ENCODE results near the gene TMOD1. TPM values are rescaled to one million over a fixed set of nuclear protein-coding genes. Genes with fewer than 3 reads are reported as not detected.

TMOD1 gene
- total and polyA plus RNA-seq, 10 of the 15 experiments (the other 5 are each of a cell fraction or from before 2014, with no cell fraction given): 4.0 to 44.1 (median 15.4) TPM

- TF ChIP-seq, protein P1, sequence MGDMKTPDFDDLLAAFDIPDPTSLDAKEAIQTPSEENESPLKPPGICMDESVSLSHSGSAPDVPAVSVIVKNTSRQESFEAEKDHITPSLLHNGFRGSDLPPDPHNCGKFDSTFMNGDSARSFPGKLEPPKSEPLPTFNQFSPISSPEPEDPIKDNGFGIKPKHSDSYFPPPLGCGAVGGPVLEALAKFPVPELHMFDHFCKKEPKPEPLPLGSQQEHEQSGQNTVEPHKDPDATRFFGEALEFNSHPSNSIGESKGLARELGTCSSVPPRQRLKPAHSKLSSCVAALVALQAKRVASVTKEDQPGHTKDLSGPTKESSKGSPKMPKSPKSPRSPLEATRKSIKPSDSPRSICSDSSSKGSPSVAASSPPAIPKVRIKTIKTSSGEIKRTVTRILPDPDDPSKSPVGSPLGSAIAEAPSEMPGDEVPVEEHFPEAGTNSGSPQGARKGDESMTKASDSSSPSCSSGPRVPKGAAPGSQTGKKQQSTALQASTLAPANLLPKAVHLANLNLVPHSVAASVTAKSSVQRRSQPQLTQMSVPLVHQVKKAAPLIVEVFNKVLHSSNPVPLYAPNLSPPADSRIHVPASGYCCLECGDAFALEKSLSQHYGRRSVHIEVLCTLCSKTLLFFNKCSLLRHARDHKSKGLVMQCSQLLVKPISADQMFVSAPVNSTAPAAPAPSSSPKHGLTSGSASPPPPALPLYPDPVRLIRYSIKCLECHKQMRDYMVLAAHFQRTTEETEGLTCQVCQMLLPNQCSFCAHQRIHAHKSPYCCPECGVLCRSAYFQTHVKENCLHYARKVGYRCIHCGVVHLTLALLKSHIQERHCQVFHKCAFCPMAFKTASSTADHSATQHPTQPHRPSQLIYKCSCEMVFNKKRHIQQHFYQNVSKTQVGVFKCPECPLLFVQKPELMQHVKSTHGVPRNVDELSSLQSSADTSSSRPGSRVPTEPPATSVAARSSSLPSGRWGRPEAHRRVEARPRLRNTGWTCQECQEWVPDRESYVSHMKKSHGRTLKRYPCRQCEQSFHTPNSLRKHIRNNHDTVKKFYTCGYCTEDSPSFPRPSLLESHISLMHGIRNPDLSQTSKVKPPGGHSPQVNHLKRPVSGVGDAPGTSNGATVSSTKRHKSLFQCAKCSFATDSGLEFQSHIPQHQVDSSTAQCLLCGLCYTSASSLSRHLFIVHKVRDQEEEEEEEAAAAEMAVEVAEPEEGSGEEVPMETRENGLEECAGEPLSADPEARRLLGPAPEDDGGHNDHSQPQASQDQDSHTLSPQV (IDR thresholded peaks at IDR 0.05): no peak
- TF ChIP-seq ZNF24 (IDR thresholded peaks at IDR 0.05): no peak
- TF ChIP-seq KDM1A (IDR thresholded peaks at IDR 0.05; ENCODE audit: borderline replicate concordance): no peak
- no peak for TF ChIP-seq SMC3 (IDR thresholded peaks at IDR 0.05; ENCODE audit: borderline replicate concordance, low read length)
- TF ChIP-seq EP300 (IDR thresholded peaks at IDR 0.05; ENCODE audit: borderline replicate concordance in 1 of 2, control insufficient read depth in 1 of 2, low read depth in 2 of 2, low read length in 2 of 2): no peak
- no peak for TF ChIP-seq USF1 (IDR thresholded peaks at IDR 0.05; ENCODE audit: borderline replicate concordance, extremely low read length, insufficient read depth, low read depth, low read length)
- no peak for TF ChIP-seq SPI1 (IDR thresholded peaks at IDR 0.05; ENCODE audit: borderline replicate concordance, insufficient read depth, low read depth, low read length)
- TF ChIP-seq GATAD2B (conservative IDR thresholded peaks at IDR 0.05; ENCODE audit: low read depth): no peak
- no peak for TF ChIP-seq SREBF1 (IDR thresholded peaks at IDR 0.05; ENCODE audit: low read length)
Observed at GRCh38 chr9:97505845-97506244, 4.4 kb downstream of the TMOD1 start (continued).
